Progenitor cell of endocrine pancreas (in vitro differentiated cells): Measurements from ENCODE around the gene UPF3A. TPM values are rescaled to one million over a fixed set of nuclear protein-coding genes. Genes with fewer than 3 reads are reported as not detected.
A peak's percentile ranks its signal among the peaks of the same experiment; 100 is the strongest.
"Not testable (repeated sequence)": the region's sequence is repeated elsewhere in the genome, so short reads cannot be mapped to it uniquely, and the experiment has no call there.

Source experiments
- DNase-seq: peaks from one replicate; pipeline ENCODE4 v3.0.0; 2021; ENCODE audit warnings: low spot score; ENCODE audit not compliant: unreplicated experiment
- H3K27ac Mint-ChIP-seq: 2 replicates; pipeline ENCODE4 v1.8.0; 2021; ENCODE audit warnings: mild to moderate bottlenecking, moderate library complexity, mixed read lengths
- H3K27me3 Mint-ChIP-seq: 2 replicates; pipeline ENCODE4 v1.8.0; 2021; ENCODE audit warnings: mixed read lengths
- H3K36me3 Mint-ChIP-seq: 2 replicates; pipeline ENCODE4 v1.8.0; 2022; ENCODE audit warnings: mixed read lengths; ENCODE audit not compliant: insufficient read depth
- H3K4me1 Mint-ChIP-seq: 2 replicates; pipeline ENCODE4 v1.8.0; 2021; ENCODE audit warnings: low read depth, mixed read lengths
- H3K4me3 Mint-ChIP-seq: 2 replicates; pipeline ENCODE4 v1.8.0; 2021; ENCODE audit warnings: low read depth, mild to moderate bottlenecking, moderate library complexity, mixed read lengths
- H3K9me3 Mint-ChIP-seq: 2 replicates; pipeline ENCODE4 v1.8.0; 2021; ENCODE audit warnings: low read depth, mixed read lengths
- microRNA-seq: library from miRNA; unstranded; fragments of <30 nt; microRNA quantifications from one replicate; pipeline ENCODE4 v1.1.0, GENCODE V29; 2020; ENCODE audit warnings: borderline number of aligned reads; ENCODE audit not compliant: unreplicated experiment
- total RNA-seq: library from RNA; stranded (reverse); gene quantifications from 2 replicates; pipeline ENCODE4 v1.2.1, GENCODE V29; 2021
- TF ChIP-seq, protein P1 (sequence below): fragments of 200-600 bp; sonication (generic); IDR thresholded peaks from one replicate; pipeline ENCODE4 v1.5.0; 2021; ENCODE audit warnings: antibody characterized with exemption, mild to moderate bottlenecking; ENCODE audit not compliant: unreplicated experiment

The UPF3A gene
- total RNA-seq, 1 donor from 2014 or later: 149 TPM

GRCh38 chr13:114352763-114353162 lies 71.4 kb downstream of the UPF3A start:
- H3K9me3 Mint-ChIP-seq, H3K36me3 Mint-ChIP-seq, DNase-seq, H3K4me1 Mint-ChIP-seq, H3K27ac Mint-ChIP-seq, H3K4me3 Mint-ChIP-seq: not testable (repeated sequence)
- peaks cover 10% of the 10 kb centered on the region for H3K27me3 Mint-ChIP-seq
- TF ChIP-seq, protein P1, sequence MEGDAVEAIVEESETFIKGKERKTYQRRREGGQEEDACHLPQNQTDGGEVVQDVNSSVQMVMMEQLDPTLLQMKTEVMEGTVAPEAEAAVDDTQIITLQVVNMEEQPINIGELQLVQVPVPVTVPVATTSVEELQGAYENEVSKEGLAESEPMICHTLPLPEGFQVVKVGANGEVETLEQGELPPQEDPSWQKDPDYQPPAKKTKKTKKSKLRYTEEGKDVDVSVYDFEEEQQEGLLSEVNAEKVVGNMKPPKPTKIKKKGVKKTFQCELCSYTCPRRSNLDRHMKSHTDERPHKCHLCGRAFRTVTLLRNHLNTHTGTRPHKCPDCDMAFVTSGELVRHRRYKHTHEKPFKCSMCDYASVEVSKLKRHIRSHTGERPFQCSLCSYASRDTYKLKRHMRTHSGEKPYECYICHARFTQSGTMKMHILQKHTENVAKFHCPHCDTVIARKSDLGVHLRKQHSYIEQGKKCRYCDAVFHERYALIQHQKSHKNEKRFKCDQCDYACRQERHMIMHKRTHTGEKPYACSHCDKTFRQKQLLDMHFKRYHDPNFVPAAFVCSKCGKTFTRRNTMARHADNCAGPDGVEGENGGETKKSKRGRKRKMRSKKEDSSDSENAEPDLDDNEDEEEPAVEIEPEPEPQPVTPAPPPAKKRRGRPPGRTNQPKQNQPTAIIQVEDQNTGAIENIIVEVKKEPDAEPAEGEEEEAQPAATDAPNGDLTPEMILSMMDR: peak; percentile 38

DNA sequence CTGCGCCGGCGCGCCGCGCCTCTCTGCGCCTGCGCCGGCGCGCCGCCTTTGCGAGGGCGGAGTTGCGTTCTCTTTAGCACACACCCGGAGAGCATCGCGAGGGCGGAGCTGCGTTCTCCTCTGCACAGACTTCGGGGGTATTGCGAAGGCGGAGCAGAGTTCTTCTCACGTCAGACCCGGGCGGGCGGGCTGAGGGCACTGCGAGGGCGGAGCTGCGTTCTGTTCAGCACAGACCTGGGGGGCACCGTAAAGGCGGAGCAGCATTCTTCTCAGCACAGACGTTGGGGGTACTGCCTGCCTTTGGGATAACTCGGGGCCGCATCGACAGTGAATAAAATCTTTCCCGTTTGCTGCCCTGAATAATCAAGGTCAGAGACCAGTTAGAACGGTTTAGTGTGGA lies 72.0 kb downstream of the UPF3A start:
- not testable (repeated sequence) for H3K4me3 Mint-ChIP-seq, H3K36me3 Mint-ChIP-seq
- peaks cover 10% of the 10 kb centered on the region for H3K27me3 Mint-ChIP-seq

More for the DNA sequence above, 72.0 kb downstream of the UPF3A start:
- H3K9me3 Mint-ChIP-seq, H3K4me1 Mint-ChIP-seq, DNase-seq, H3K27ac Mint-ChIP-seq: not testable (repeated sequence)

Small RNA genes lying within 50 kb of the gene (microRNA-seq; reads per million reads assigned to microRNA genes)
- not detected for gene MIR4502
- not detected for gene MIR548AR

Other genes with a start within 250 kb of the UPF3A start
- gene RASA3, start 149.0 kb upstream of the UPF3A start, total RNA-seq: 6.3 and 7.6 TPM in 2 replicates
- gene CFAP97D2, start 102.3 kb upstream of the UPF3A start, total RNA-seq: not detected in 2 replicates
- gene CDC16, start 46.7 kb upstream of the UPF3A start, total RNA-seq: 104 TPM in 2 replicates
- 37.1 and 39.8 TPM in 2 replicates for gene CHAMP1, start 32.9 kb downstream of the UPF3A start, total RNA-seq